A549 (cell line): ENCODE measurements around the gene GAS1.

Experiments
- CTCF ChIP-seq: fragments of >200 bp; sonication (Bioruptor Twin); formaldehyde crosslinking; IDR thresholded peaks from 3 replicates; pipeline ENCODE4 v1.5.1; 2016
- JUN ChIP-seq, 2 experiments: fragments of >200 bp; sonication (Bioruptor Twin); formaldehyde crosslinking; IDR thresholded peaks; 2 replicates in 1 of 2; 3 replicates in 1 of 2; pipeline ENCODE4 v1.6.1; 2016 to 2017
- JUNB ChIP-seq: fragments of >200 bp; sonication (Bioruptor Twin); formaldehyde crosslinking; IDR thresholded peaks from 2 replicates; pipeline ENCODE4 v1.6.1; 2016
- MAFK ChIP-seq: fragments of 450-650 bp; IDR thresholded peaks from 2 replicates; pipeline ENCODE4 v1.6.1; 2014; ENCODE audit not compliant: partially characterized antibody
- POLR2A ChIP-seq: IDR thresholded peaks from 2 replicates; pipeline ENCODE4 v1.6.1; 2012; ENCODE audit warnings: mild to moderate bottlenecking, low read length
- RAD21 ChIP-seq, 2 experiments: fragments of >200 bp in 1 of 2; sonication (Bioruptor Twin) in 1 of 2; formaldehyde crosslinking in 1 of 2; IDR thresholded peaks in 1 of 2; conservative IDR thresholded peaks in 1 of 2; 2 replicates in 1 of 2; 3 replicates in 1 of 2; pipeline ENCODE4 v1.6.1; 2012 to 2018; ENCODE audit warnings: inconsistent platforms in 1 of 2
- RCOR1 ChIP-seq: fragments of 150-350 bp; IDR thresholded peaks from 2 replicates; pipeline ENCODE4 v1.6.1; 2014; ENCODE audit warnings: antibody characterized with exemption, low read length, low read depth

GRCh38 chr9:86944796-86945727, 2.2 kb downstream of the GAS1 start:
- no peak for TF ChIP-seq CTCF
- no peak for TF ChIP-seq POLR2A
- no peak for TF ChIP-seq RAD21 (conservative IDR thresholded peaks at IDR 0.05 in 1 of 2, IDR thresholded peaks at IDR 0.05 in 1 of 2)
- TF ChIP-seq MAFK = peak; percentile 31
- no peak for TF ChIP-seq RCOR1
- no peak for TF ChIP-seq JUNB
- TF ChIP-seq JUN (IDR thresholded peaks at IDR 0.05) = no peak
